ENCODE measurements around the gene DDX52.
"Not testable (repeated sequence)": the region's sequence is repeated elsewhere in the genome, so short reads cannot be mapped to it uniquely, and the experiment has no call there.

DDX52 gene, protein sequence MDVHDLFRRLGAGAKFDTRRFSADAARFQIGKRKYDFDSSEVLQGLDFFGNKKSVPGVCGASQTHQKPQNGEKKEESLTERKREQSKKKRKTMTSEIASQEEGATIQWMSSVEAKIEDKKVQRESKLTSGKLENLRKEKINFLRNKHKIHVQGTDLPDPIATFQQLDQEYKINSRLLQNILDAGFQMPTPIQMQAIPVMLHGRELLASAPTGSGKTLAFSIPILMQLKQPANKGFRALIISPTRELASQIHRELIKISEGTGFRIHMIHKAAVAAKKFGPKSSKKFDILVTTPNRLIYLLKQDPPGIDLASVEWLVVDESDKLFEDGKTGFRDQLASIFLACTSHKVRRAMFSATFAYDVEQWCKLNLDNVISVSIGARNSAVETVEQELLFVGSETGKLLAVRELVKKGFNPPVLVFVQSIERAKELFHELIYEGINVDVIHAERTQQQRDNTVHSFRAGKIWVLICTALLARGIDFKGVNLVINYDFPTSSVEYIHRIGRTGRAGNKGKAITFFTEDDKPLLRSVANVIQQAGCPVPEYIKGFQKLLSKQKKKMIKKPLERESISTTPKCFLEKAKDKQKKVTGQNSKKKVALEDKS

DNA sequence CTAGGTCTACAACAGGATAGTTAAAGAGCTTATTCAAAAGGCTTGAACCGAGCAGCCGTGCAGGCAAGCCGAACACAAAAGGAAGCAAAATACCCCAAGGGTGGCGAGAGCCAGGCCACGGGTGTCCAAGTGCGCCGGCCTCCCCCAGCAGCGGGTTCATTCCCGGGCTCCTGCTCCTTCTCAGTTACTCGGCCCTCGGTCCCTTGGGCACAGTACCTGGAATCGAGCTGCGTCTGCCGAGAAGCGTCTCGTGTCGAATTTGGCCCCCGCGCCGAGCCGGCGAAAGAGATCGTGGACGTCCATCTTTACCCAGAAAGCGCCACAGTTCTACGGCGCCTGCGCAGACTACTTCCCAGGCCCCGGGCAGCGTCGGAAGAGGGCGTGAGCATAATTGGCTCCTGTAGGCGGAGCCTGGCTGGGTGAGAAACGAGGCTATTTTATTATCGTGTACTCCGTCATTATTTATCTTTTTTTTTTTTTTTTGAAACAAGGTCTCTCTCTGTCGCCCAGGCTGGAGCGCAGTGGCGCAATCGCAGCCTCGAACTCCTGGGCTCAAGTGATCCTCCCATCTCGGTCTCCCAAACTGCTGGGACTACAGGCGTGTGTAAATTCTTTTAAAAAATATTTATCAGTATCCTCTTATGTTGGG lies at the start of gene DDX52:
TSS of gene DDX52 (minus strand) at position 329 of the 649 bp plus-strand sequence. CDS start at position 303, 26 bp downstream.
- peak; percentile 82 for DNase-seq (ENCODE audit: low read depth)

DNA sequence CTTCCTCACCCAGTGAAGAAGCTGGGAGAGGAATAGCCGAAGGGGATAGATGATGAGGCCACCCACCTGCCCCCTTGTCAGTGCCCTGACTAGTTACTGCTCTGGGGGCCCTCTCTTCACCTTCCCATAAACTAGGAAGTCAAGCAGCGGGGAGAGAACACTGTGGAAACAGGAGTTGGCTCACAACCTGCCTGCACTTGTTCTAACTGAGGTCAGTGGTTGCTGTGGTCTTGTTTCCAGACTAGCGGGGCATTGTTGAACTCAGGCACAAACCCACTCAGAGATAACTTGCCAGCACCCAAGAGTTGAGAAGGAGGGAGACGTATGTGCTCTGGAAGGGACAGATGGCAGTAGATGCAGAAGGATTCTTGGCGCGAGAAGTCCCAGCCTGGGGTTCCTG lies 48.6 kb upstream of the DDX52 start:
- DNase-seq (ENCODE audit: low read depth), result no peak

DNA sequence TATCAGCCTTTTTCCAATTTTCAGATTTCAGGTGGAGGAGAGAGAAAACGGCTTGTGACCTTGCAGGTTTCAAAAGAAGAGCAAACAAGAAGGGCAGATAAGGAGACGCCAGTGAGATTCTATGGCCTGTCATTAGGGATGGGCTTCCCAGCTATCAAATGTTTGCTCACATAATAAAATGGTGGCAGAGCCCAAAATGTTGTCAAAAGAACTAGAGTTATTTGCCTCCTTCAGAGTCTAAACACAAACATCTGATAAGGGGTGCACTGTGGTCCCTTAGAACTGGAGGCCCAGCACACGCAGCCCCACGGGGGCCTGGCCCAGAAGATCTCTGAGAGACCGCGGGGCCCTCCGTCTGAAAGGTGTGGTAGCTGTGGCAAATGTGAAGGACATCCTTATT lies 46.1 kb upstream of the DDX52 start:
- no peak for DNase-seq (ENCODE audit: low read depth)

DNA sequence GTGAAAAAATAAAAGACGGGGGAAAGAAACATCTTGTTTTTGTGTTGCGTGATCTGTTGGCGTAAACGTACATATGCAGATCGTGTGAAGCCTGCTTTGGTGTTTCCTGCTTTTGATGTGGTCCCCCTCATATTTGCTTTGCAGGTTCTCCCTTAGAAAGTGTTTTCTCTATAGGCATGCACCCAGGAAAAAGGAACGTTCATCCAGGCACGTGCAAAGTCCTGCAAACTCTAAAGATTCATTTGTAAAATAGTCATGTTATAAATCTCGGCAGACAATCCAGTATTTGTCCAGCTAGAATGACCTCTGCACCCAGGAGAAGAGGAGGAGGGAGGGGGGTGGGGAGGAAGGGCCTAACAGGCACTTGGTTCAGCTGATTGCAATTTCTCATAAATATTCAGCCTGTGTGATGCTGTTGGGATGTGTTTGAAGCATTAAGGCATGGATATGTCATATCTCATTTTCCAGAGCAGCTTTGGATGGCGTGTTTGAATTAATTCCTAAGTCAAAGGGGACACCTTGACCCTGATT lies 40.3 kb upstream of the DDX52 start:
- DNase-seq (ENCODE audit: low read depth), result no peak

DNA sequence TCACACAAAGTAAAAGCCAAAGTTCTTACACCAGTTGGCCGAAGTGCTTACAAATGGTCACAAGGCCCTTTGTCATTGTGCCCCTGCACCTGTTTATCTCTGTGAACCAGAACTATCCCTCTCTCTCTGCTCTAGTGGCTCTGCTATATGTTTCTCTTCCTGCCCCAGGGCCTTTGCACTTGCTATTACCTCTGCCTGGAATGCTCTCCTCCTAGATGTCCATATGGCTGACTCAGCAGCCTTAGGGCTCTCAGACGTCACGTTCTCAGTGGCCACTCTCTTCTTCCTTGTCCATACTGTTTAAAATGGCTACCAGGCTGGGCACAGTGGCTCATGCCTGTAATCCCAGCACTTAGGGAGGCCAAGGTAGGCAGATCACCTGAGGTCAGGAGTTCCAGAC lies 38.8 kb upstream of the DDX52 start:
- DNase-seq (ENCODE audit: low read depth), result no peak

DNA sequence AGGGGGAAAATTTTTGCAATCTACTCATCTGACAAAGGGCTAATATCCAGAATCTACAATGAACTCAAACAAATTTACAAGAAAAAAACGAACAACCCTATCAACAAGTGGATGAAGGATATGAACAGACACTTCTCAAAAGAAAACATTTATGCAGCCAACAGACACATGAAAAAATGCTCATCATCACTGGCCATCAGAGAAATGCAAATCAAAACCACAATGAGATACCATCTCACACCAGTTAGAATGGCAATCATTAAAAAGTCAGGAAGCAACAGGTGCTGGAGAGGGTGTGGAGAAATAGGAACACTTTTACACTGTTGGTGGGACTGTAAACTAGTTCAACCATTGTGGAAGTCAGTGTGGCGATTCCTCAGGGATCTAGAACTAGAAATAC lies 36.7 kb upstream of the DDX52 start:
- not testable (repeated sequence) for DNase-seq (ENCODE audit: low read depth)

DNA sequence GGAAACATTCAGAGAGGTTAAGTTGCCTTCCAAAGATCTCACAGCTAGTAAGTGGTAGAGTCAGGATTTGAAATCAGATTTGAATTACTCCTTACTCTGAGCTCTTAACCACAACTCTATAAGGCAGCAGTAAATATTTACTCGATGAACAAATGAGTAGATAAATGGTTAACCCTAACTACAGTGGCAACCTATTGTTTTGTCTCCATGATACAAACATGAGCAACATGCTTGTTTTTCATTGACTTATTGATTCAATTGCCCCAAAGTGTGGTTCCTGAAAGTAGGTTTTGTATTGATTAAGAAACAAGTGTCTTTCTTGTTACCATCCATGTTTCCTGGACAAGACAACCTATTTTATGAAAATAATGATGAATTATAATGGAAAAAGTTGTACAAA lies 34.8 kb upstream of the DDX52 start:
- no peak for DNase-seq (ENCODE audit: low read depth)

DNA sequence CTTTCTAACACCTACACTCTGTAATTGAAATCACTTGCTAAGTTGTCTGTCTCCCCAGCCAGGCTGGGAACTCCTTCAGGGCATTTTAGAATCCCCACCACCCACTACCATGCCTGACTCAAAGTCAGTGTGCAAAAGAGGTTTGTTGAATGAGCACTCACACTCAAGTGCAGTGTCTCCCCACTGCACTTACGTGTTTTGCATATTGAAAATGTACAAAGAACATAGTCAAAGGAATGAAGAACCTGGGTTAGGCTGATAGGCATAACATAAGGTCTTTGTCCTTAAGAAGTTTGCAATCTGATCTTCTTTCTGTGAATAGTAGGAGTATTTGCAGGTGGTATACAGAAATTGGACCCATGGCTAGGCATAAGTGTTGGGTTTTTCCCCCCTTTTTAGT lies 33.8 kb upstream of the DDX52 start:
- DNase-seq (ENCODE audit: low read depth), result no peak

DNA sequence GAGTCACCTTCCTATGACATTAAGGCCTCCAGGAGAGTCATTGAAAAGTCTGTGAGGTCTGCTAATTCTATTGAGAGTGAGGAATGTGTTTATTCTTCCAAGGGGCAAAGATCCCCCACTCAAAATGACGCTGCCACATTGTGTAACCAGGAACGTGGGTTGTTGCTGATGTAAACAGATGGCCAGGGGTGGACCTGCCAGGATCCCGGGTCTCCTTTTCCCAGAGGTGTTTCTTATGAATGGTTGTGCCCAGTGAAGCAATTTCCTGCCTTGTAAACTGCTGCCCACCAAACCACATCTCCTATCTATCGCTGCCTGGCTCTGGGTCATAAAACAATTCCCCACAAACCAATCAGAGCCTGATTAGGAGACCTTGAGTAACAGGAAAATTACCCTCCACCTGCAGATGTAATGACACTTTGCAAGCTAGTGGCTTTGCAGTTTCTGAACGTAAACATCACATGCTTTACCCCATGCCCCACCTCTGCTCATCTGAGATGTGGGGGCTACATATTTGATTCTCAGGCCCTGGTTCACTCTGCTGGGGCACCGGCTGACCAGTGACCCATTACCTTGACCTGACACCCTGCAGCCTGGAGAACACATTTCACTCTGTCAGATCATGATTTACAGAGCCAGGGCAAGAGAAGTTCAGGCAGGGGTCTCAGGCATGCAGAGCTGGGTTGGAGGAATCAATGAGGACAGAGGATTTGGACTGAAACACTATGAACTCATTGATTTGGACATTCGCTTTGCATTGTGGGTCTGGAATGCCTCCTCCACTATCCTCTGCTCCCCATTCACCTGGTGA lies 33.1 kb upstream of the DDX52 start:
- no peak for DNase-seq (ENCODE audit: low read depth)

DNA sequence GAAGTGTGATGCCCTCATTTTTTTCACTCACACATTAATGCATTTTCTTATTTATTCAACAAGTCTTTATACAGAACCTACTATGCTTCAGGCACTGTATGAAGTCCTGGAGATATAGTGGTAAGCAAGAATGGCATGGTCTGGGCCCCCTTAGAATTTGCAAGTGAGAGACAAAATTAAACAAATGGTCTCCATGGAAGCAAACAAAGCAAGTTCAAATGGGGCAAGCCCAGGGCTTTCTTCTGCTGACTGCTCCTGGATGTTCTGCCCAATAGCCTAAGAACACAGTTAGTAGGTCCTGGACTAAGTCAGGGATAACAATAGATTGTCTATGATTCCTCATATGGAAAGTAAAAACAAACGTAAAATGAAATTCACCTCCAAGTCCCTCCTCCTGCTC lies 31.3 kb upstream of the DDX52 start:
- no peak for DNase-seq (ENCODE audit: low read depth)

DNA sequence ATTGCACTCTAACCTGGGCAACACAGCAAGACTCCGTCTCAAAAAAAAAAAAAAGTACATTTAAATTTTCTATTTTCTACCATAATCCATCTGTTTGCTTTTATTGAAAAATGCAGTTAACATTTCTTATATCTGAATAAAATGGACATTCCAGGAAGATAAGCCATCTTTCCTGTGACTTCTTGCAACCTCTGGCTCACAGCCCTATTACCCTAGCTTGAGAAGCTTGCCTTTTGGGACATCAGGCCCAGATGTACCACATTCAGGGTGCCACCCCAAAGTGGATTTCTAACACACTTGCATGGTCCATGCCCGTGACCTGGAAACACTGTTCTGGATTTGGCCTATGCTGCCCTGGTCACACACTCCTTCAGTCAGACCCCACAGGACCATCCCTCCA lies 30.1 kb upstream of the DDX52 start:
- no peak for DNase-seq (ENCODE audit: low read depth)

DNA sequence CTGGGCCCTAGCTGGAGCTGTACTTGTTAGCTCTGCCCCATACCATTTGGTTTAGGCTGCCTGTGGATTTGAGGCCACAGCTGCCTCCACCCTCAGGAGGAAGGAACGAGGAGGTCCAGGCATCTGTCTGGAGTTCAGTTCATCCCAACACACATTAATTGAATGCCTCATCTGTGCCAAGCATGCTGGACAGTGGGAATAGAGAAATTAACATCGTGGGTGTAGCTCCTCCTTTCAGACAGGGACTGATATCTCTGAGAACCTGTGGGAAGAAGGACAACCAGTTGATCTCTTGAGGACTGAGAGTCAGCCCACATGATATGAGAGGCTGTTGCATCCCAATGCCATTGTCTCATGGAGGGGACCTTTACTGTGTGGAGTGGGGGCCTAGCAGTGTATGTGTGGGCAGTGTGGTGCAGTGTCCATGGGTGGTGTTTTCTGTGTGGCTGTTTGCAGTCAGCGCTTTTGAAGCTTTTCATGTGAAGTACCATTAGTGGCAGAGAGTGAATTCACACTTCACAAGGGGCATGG lies 29.4 kb upstream of the DDX52 start:
- DNase-seq (ENCODE audit: low read depth), result no peak

DNA sequence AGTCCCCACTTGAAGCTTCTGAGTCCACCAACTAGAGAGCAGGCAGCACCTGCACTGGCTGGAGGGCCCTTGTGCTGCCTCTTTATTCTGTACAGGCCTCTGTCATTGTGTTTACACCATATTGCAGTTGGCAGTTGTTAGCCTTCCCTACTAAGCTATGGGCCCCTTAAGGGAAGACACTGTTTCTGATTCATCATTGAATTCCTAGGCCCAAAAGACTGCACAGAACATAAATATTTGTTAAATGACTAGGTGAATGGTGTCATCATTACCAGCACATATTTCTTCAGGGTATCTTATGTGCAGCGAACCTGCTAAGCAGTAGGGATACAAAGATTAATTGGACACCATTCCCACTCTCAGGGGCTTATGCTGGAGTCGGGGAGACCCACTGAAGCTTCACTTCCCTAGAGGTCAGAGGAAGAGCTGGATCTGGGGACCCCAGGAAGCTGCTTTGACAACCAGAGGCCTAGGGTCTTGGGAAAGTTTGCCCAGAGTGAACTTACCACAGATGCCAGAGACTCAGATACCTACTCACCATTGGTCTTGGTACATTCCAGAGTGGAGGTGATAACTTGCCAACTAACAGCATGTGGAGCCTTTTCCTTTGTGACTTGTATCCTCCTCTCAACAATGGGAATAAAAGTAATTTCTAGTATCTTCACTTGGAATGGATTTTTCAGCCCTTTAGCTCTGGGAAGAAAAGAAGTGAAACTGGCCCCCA lies 28.7 kb upstream of the DDX52 start:
- DNase-seq (ENCODE audit: low read depth), result no peak

DNA sequence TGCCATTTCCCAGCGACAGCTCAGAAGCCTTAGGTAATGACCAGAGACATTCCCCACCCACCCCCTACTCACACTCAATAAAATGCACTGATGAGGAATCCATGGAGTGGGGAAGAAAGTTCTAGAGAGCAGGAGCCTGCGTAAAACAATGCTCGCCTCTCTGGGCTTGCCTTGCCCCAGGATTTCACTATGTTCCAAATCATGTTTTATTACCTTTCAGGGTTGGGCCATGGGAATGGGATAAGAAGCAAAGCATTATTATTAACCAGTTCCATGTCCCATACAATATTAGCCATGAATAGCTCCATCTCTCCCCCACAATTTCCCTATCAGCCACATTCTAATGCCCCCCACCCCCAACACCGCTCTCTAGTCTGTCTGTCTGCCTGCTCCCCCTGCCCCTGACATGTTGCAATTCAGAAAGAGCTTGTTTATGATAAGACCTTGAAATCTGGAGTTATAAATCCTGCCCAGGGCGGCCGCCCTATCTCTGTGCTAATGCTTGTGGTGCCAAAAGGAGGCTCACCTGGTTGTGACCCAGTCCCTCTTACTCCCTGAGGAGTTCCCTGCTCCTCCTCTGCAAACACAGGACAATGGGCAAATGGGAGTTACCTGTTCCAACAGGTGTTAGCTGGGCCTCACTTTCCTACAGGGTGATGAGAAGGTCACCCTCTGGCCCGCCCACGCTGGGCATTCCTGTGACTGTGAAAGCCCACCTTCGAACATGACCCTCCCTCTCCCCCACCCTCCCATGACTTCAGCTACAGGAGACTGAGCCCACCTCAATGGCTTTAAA lies 28.0 kb upstream of the DDX52 start:
- no peak for DNase-seq (ENCODE audit: low read depth)

DNA sequence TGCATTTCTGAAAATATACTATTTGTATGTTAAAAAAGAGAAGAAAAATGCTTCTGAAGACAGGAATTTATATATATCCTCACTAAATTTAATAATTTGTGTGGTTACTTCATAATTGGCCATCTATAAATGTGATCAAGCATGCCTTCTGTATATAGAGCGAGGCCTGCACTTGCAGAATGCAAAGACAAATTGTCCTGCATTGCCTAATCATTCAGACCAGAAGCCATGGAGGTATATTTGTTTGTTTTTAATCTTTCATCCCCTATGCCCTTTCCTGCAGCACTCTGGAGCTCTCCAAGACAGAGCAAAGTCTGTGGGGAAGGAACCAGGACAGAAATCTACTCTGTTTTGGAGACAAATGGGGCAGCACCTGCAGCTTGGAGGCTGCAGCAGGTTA lies 23.8 kb upstream of the DDX52 start:
- no peak for DNase-seq (ENCODE audit: low read depth)

DNA sequence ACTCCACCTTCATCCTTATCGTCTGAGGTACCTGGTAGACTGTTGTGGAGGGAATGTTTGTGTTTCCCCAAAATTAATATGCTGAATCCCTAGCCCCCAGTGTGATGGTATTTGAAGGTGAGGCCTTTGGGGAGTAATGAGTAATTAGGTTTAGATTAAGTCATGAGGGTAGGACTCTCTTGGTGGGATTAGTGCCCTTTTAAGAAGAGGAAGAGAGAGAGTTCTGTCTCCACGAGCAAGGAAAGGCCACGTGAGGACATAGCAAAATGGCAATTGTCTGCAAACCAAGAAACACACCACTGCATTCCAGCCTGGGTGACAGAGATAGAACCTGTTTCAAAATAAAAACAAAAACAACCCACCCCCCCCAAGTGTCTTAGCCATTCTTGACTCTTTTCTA lies 21.0 kb upstream of the DDX52 start:
- no peak for DNase-seq (ENCODE audit: low read depth)

DNA sequence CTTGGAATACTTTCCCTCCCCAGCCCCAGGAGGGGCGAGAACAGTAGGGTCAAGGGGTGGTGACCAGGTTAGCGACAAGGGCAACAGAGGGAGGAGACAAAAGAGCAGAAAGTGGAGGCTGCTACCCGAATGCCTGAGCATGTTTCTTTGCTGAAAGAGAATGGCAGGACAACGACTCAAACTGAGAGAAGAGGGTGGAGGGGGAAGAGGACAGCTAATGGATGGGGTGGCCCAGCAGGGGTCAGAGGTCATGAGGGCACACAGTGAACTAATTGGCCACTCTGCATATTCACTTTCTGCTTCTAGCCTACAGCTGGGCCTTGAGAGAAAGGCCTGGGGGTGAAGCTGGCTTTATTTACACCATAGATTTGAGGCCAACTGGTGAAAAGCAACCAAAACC lies 19.1 kb upstream of the DDX52 start:
- DNase-seq (ENCODE audit: low read depth), result no peak

DNA sequence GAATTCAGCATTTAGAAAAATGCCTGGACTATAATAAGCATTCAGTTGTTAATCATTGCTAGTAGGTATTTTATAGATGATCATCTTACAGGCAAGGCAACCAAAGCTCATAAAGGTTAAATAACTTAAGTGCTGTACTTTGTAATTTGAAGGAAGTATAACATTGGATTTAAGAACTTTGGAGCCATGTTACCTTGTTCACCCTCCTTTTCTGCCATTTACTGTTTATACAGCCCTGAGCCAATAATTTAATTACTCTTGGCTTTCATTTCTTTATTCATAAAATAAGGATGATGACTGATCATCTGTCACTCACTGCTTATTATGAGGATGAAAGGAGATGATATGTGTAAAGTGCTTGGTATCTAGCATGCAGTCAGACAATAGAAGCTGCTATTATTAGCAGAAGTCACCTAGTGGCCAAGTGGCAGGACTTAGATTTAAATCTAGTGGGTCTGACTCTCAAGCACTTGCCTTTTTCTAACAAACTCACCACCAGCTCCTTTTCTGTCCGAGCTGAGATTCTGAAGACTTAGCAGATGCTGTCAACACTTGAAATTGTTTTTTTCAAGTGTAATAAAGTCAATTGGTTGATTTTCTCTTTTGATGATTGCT lies 18.3 kb upstream of the DDX52 start:
- no peak for DNase-seq (ENCODE audit: low read depth)

DNA sequence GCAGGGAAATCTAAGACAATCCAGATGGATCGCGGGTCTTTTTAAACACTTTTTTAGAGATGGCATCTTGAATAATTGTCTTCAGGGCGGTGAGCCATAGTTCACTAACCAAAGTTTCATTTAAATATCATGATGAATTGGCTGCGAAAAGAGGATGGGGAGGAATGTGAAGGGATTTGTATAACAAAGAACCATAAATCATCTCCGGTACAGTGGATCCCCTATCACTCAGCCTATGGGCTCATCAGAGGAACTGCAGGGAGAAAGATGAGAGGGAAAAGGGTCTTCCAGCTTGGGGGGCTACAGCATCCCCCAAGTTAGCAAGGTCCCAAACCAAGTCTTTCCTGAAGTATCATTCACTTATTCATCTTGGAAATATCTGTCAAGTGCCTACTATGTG lies 16.7 kb upstream of the DDX52 start:
- DNase-seq (ENCODE audit: low read depth), result no peak

DNA sequence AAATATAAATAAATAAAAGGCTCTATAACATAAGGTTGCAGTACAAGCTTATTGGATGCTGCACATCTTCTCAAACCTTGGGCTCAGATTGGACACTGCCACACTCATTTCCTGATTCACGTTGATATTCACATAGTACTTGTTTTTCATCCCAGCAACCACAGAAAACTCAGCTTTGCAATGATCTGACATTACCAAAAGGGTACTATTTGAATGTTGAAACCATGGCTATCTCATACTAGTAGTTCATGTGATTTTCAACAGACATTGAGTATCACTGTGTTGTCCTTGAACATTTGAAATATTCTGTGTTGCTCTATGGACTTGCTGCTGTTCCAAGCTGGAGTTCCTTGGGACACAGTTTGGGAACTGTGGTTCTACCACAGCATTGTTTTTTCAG lies 14.0 kb upstream of the DDX52 start:
- no peak for DNase-seq (ENCODE audit: low read depth)

Data from activated T-helper 9 cell treated with anti-CD3 and anti-CD28 coated beads, Interleukin-2, amount 50 U/mL, for 16 hours (primary cell).